Subcutaneous adipose tissue (tissue), 4 donors: ENCODE results near the gene PLXNC1. TPM values are rescaled to one million over a fixed set of nuclear protein-coding genes. Genes with fewer than 3 reads are reported as not detected.

Source experiments
- CTCF ChIP-seq: fragments of 450-650 bp; IDR thresholded peaks from one replicate; pipeline ENCODE4 v1.5.1; 2016; ENCODE audit warnings: low read depth, mild to moderate bottlenecking, control low read depth, antibody characterized with exemption, moderate library complexity
- total RNA-seq, 4 donors: library from RNA; depleted of rRNA; stranded (reverse); fragments of >200 nt; gene quantifications; one replicate each; pipeline ENCODE4 v1.1.0, GENCODE V29; 2016

Gene PLXNC1
- total RNA-seq, 4 donors from 2014 or later, result 5.7 to 32.3 (median 8.1) TPM

GRCh38 chr12:94338006-94338794 is 189.8 kb downstream of the PLXNC1 start:
- no peak for TF ChIP-seq CTCF

GRCh38 chr12:94340573-94340972 is 192.2 kb downstream of the PLXNC1 start:
- no peak for TF ChIP-seq CTCF

GRCh38 chr12:94353130-94353529 is 204.8 kb downstream of the PLXNC1 start:
- no peak for TF ChIP-seq CTCF
